HepG2 (cell line): ENCODE measurements around the gene VGLL4. TPM values are rescaled to one million over a fixed set of nuclear protein-coding genes. Genes with fewer than 3 reads are reported as not detected.

Experiments
- ATAC-seq: fragments of 200-7000 bp; cut with Tn5 transposase; 3 replicates; pipeline ENCODE4 v1.9.1; 2020; ENCODE audit warnings: mild to moderate bottlenecking, moderate library complexity
- BruUV-seq: library from RNA; stranded (reverse); fragments of 400-500 nt; replicated peaks from 2 replicates; lab custom pipeline; 2021; lab: Mats Ljungman, UMichigan
- CTCF ChIA-PET: fragments of 300-600 bp; formaldehyde crosslinking; extraction: SDS; loops from one replicate; lab custom pipeline; 2021; ENCODE audit warnings: low total read pairs, inconsistent platforms, low intra/inter-chr PET ratio; lab: Yijun Ruan, JAX
- POLR2A ChIA-PET: fragments of 350-600 bp; sonication (Branson Sonifier 250); formaldehyde crosslinking; loops from one replicate; lab custom pipeline; 2020; ENCODE audit warnings: antibody characterized with exemption, inconsistent platforms; lab: Yijun Ruan, JAX
- DNase-seq: peaks from one replicate; pipeline ENCODE4 v3.0.0-alpha.2; 2015; ENCODE audit warnings: low spot score
- FAIRE-seq: peaks from 3 replicates; lab custom pipeline; 2011; peaks lifted over from hg19 to GRCh38; lab: Jason Lieb, UNC
- H2AFZ ChIP-seq: one replicate; pipeline ENCODE4 v1.6.1; 2011; ENCODE audit warnings: low read length, inconsistent platforms
- H3K27ac ChIP-seq: fragments of 300-600 bp; 3 replicates; pipeline ENCODE4 v1.8.0; 2011; ENCODE audit warnings: mixed run types, mild to moderate bottlenecking, mixed read lengths, low read length, inconsistent platforms; ENCODE audit not compliant: insufficient read depth; ENCODE audit errors: extremely low read length
- H3K27me3 ChIP-seq, 2 experiments: fragments of 200-600 bp in 1 of 2; 2 replicates in 1 of 2; 3 replicates in 1 of 2; pipeline versions ENCODE4 v1.6.0 to v1.8.0; 2011; ENCODE audit warnings: low read length in 2 of 2, mild to moderate bottlenecking in 2 of 2, moderate library complexity in 2 of 2, inconsistent platforms in 1 of 2; ENCODE audit not compliant: insufficient read depth in 2 of 2, control insufficient read depth in 1 of 2
- H3K36me3 ChIP-seq, 2 experiments: fragments of 200-600 bp in 1 of 2; replicated peaks in 1 of 2; 2 replicates in 1 of 2; 3 replicates in 1 of 2; pipeline versions ENCODE4 v1.5.1 to v1.8.0; 2011; ENCODE audit warnings: low read length in 2 of 2, inconsistent platforms in 1 of 2; ENCODE audit not compliant: insufficient read depth in 2 of 2, control insufficient read depth in 1 of 2
- H3K4me1 ChIP-seq: 2 replicates; pipeline ENCODE4 v1.5.1; 2012; ENCODE audit warnings: low read length, inconsistent platforms; ENCODE audit not compliant: insufficient read depth
- H3K4me2 ChIP-seq: 2 replicates; pipeline ENCODE4 v1.6.0; 2011; ENCODE audit warnings: low read depth, low read length, inconsistent platforms
- H3K4me3 ChIP-seq, 3 experiments: fragments of 200-600 bp in 1 of 3; sonication (generic), shearing (Covaris generic) in 1 of 3; replicated peaks in 1 of 3; 2 replicates each; pipeline ENCODE4 v1.5.1; 2011 to 2016; ENCODE audit warnings: low read length in 3 of 3, inconsistent platforms in 2 of 3, low read depth in 2 of 3, mild to moderate bottlenecking in 2 of 3, control low read depth in 1 of 3, mixed read lengths in 1 of 3; ENCODE audit not compliant: insufficient read depth in 1 of 3
- H3K79me2 ChIP-seq: one replicate; pipeline ENCODE4 v1.6.1; 2011; ENCODE audit warnings: low read length, inconsistent platforms; ENCODE audit not compliant: insufficient read depth
- H3K9ac ChIP-seq: 2 replicates; pipeline ENCODE4 v1.6.0; 2011; ENCODE audit warnings: mild to moderate bottlenecking, low read depth, low read length, inconsistent platforms; ENCODE audit not compliant: insufficient read depth
- H3K9me3 ChIP-seq: 2 replicates; pipeline ENCODE4 v1.5.1; 2012; ENCODE audit warnings: mild to moderate bottlenecking, low read length
- H4K20me1 ChIP-seq: 2 replicates; pipeline ENCODE4 v1.6.0; 2011; ENCODE audit warnings: inconsistent platforms, mild to moderate bottlenecking, low read length, moderate library complexity; ENCODE audit not compliant: insufficient read depth
- BRCA1 ChIP-seq: sonication (generic); formaldehyde crosslinking; IDR thresholded peaks from 2 replicates; pipeline ENCODE4 v1.4.0; 2020; ENCODE audit warnings: missing genetic modification reagents
- CC2D1A ChIP-seq: sonication (generic); formaldehyde crosslinking; IDR thresholded peaks from 2 replicates; pipeline ENCODE4 v1.8.1; 2023; ENCODE audit warnings: mild to moderate bottlenecking, missing genetic modification reagents
- CEBPB ChIP-seq: IDR thresholded peaks from 2 replicates; pipeline ENCODE4 v1.6.1; 2011; ENCODE audit warnings: low read depth, low read length, improper control_type of control experiment, borderline replicate concordance
- HHEX ChIP-seq: IDR thresholded peaks from 2 replicates; pipeline ENCODE4 v1.6.1; 2016; ENCODE audit warnings: control low read depth
- KLF11 ChIP-seq: IDR thresholded peaks from 2 replicates; pipeline ENCODE4 v1.6.1; 2016; ENCODE audit warnings: missing compliant biosample characterization
- SNAI1 ChIP-seq: sonication (generic); formaldehyde crosslinking; IDR thresholded peaks from 2 replicates; pipeline ENCODE4 v1.5.0; 2020; ENCODE audit warnings: mild to moderate bottlenecking, missing genetic modification reagents, borderline replicate concordance
- SRY ChIP-seq: sonication (generic); formaldehyde crosslinking; IDR thresholded peaks from 2 replicates; pipeline ENCODE4 v1.8.0; 2022; ENCODE audit warnings: mild to moderate bottlenecking, missing genetic modification reagents
- TAF1 ChIP-seq: sonication (generic); formaldehyde crosslinking; IDR thresholded peaks from 2 replicates; pipeline ENCODE4 v1.4.0; 2020; ENCODE audit warnings: missing genetic modification reagents
- ZNF3 ChIP-seq: IDR thresholded peaks from 2 replicates; pipeline ENCODE4 v1.7.0; 2017; ENCODE audit warnings: inconsistent platforms
- ZNF468 ChIP-seq: sonication (generic); formaldehyde crosslinking; IDR thresholded peaks from 2 replicates; pipeline ENCODE4 v1.8.0; 2022; ENCODE audit warnings: mild to moderate bottlenecking, moderate library complexity, missing genetic modification reagents
- ZNF549 ChIP-seq: sonication (generic); formaldehyde crosslinking; IDR thresholded peaks from 2 replicates; pipeline ENCODE4 v1.5.0; 2020; ENCODE audit warnings: missing genetic modification reagents
- ZNF766 ChIP-seq: sonication (generic); formaldehyde crosslinking; IDR thresholded peaks from 2 replicates; pipeline ENCODE4 v1.5.0; 2020; ENCODE audit warnings: missing genetic modification reagents, borderline replicate concordance
- ZSCAN31 ChIP-seq: sonication (generic); formaldehyde crosslinking; IDR thresholded peaks from 2 replicates; pipeline ENCODE4 v1.5.0; 2020; ENCODE audit warnings: low read depth, mild to moderate bottlenecking, missing genetic modification reagents
- ZZZ3 ChIP-seq: sonication (generic); formaldehyde crosslinking; IDR thresholded peaks from 2 replicates; pipeline ENCODE4 v1.4.0; 2020; ENCODE audit warnings: missing genetic modification reagents, mild to moderate bottlenecking, borderline replicate concordance
- WGBS: methylation state at CpG from one replicate; pipeline ENCODE4 v1.1.6; 2017; ENCODE audit warnings: low lambda C conversion rate; 5-methylcytosine and 5-hydroxymethylcytosine counted together
- in situ Hi-C: cut with HindIII; loops from 2 replicates; pipeline ENCODE4 v1.10.0; 2017; ENCODE audit warnings: low pct_unique_long_range_greater_than_20kb; ENCODE audit not compliant: extremely low pct_ligation_motif_present
- intact Hi-C: fragments of 100-400 bp; cut with micrococcal nuclease; formaldehyde crosslinking; loops from one replicate; pipeline ENCODE4 v1.10.0; 2022; ENCODE audit not compliant: unreplicated experiment
- polyA plus RNA-seq, 8 experiments: library from polyadenylated mRNA; depleted of rRNA in 3 of 8; stranded (reverse) in 7 of 8; unstranded in 1 of 8; fragments of >200 nt; fragmentation: Illumina TruSeq in 4 of 8; extraction: Trizol in 4 of 8; gene quantifications; 2 replicates each; pipeline versions ENCODE4 v1.2.1 to v1.2.3, GENCODE V29; 2011 to 2016; ENCODE audit warnings: low read depth in 4 of 8, missing spikeins in 1 of 8, mixed read lengths in 1 of 8; ENCODE audit not compliant: insufficient read depth in 1 of 8
- total RNA-seq, 5 experiments: library from RNA; depleted of rRNA; stranded (reverse); fragments of >200 nt; fragmentation: Illumina TruSeq; extraction: Trizol; gene quantifications; 2 replicates each; pipeline ENCODE4 v1.2.3, GENCODE V29; 2016; ENCODE audit warnings: low read depth in 1 of 5
- TF ChIP-seq, protein P1 (sequence below): sonication (generic); formaldehyde crosslinking; conservative IDR thresholded peaks from 2 replicates; pipeline ENCODE4 v1.8.1; 2023; ENCODE audit warnings: missing genetic modification reagents
- TF ChIP-seq, protein P2 (sequence below): sonication (generic); formaldehyde crosslinking; conservative IDR thresholded peaks from 2 replicates; pipeline ENCODE4 v1.4.0; 2020; ENCODE audit warnings: missing genetic modification reagents
- TF ChIP-seq, protein P3 (sequence below): sonication (generic); formaldehyde crosslinking; IDR thresholded peaks from 2 replicates; pipeline ENCODE4 v1.8.0; 2022; ENCODE audit warnings: missing genetic modification reagents, mild to moderate bottlenecking, borderline replicate concordance
- TF ChIP-seq, protein P4 (sequence below): sonication (generic); formaldehyde crosslinking; IDR thresholded peaks from 2 replicates; pipeline ENCODE4 v1.5.0; 2020; ENCODE audit warnings: missing genetic modification reagents, mild to moderate bottlenecking, borderline replicate concordance

Gene VGLL4
- total and polyA plus RNA-seq, 2 of the 13 experiments (the other 11 are each of a cell fraction or from before 2014, with no cell fraction given), result 23.2 to 39.0 TPM

DNA sequence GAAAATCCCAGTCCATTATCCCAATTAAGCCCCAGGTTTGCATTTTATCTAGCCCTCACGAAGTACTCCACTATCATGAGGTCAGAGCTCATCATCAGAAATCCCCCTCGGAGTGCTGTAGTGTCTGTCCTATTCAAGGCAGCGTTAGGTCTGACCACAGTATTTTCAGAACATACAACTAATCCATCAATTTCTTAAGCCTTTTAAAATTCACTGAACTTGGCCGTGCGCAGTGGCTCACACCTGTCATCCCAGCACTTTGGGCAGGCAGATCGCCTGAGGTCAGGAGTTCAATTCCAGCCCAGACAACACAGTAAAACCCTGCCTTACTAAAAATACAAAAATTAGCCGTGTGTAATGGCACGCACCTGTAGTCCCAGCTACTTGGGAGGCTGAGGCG is 11.9 kb downstream of the VGLL4 start (continued):
- TF ChIP-seq KLF11 (CRISPR knock-in tag), result no peak
- TF ChIP-seq CC2D1A (CRISPR knock-in tag), result no peak
- TF ChIP-seq, protein P1, sequence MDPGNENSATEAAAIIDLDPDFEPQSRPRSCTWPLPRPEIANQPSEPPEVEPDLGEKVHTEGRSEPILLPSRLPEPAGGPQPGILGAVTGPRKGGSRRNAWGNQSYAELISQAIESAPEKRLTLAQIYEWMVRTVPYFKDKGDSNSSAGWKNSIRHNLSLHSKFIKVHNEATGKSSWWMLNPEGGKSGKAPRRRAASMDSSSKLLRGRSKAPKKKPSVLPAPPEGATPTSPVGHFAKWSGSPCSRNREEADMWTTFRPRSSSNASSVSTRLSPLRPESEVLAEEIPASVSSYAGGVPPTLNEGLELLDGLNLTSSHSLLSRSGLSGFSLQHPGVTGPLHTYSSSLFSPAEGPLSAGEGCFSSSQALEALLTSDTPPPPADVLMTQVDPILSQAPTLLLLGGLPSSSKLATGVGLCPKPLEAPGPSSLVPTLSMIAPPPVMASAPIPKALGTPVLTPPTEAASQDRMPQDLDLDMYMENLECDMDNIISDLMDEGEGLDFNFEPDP (CRISPR knock-in tag), result no peak
- no peak for TF ChIP-seq BRCA1

DNA sequence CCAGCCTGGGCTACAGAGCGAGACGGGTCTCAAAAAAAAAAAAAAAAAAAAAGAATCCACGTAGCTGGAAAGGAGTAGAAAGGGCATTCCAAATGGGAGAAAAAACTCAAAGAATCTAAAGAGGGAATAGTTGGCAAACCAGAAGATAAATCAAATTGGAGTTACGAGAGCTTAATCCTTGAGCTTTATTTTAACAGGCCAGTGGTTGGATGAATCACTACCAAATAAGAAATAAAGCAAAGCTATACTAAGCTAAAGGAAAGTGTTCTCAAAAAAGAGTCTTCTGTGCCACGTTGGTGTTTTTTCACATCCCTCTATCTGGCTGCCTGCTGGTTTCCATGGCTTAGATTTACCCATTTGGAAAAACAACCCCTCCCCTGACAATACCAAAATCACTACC is 14.0 kb downstream of the VGLL4 start:
- in situ Hi-C loops, result no loop called here
- no peak overlapping the region for H3K9ac ChIP-seq

More for the DNA sequence above, 14.0 kb downstream of the VGLL4 start:
- H3K27me3 ChIP-seq, result no peaks in the 10 kb centered on the region
- ChIA-PET POLR2A (interaction anchor here (0.7 kb wide), 1 partner anchor 9 kb away, joined by 4 read pairs; no protein-coding TSS in a partner anchor), CTCF (no interaction called here)
- ATAC-seq, result no peak
- DNase-seq, result no peak
- FAIRE-seq, result no peak
- H3K36me3 ChIP-seq, result no peaks in the 10 kb centered on the region; a peak in 1 of 5 replicates
- H3K4me1 ChIP-seq, result peaks cover 72% of the 10 kb centered on the region
- H2AFZ ChIP-seq, result no peak overlapping the region
- peaks cover 95% of the 10 kb centered on the region for H3K79me2 ChIP-seq
- H3K27ac ChIP-seq, result no peak overlapping the region
- H3K4me2 ChIP-seq, result no peak overlapping the region
- H3K4me3 ChIP-seq, result no peak overlapping the region
- intact Hi-C loops, result no loop called here
- H4K20me1 ChIP-seq, result peaks cover 39% of the 10 kb centered on the region
- no peaks in the 10 kb centered on the region for H3K9me3 ChIP-seq
- BruUV-seq, result no TSS peak
- WGBS, result 77% methylated on average over 5 of the region's 5 CpGs
- no peak for TF ChIP-seq SRY (CRISPR knock-in tag)
- TF ChIP-seq ZNF468, result no peak
- no peak for TF ChIP-seq ZNF3
- no peak for TF ChIP-seq ZZZ3 (CRISPR knock-in tag)
- TF ChIP-seq, protein P2, sequence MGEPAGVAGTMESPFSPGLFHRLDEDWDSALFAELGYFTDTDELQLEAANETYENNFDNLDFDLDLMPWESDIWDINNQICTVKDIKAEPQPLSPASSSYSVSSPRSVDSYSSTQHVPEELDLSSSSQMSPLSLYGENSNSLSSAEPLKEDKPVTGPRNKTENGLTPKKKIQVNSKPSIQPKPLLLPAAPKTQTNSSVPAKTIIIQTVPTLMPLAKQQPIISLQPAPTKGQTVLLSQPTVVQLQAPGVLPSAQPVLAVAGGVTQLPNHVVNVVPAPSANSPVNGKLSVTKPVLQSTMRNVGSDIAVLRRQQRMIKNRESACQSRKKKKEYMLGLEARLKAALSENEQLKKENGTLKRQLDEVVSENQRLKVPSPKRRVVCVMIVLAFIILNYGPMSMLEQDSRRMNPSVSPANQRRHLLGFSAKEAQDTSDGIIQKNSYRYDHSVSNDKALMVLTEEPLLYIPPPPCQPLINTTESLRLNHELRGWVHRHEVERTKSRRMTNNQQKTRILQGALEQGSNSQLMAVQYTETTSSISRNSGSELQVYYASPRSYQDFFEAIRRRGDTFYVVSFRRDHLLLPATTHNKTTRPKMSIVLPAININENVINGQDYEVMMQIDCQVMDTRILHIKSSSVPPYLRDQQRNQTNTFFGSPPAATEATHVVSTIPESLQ (CRISPR knock-in tag), result no peak
- TF ChIP-seq, protein P3, sequence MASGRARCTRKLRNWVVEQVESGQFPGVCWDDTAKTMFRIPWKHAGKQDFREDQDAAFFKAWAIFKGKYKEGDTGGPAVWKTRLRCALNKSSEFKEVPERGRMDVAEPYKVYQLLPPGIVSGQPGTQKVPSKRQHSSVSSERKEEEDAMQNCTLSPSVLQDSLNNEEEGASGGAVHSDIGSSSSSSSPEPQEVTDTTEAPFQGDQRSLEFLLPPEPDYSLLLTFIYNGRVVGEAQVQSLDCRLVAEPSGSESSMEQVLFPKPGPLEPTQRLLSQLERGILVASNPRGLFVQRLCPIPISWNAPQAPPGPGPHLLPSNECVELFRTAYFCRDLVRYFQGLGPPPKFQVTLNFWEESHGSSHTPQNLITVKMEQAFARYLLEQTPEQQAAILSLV, result no peak
- TF ChIP-seq, protein P4, sequence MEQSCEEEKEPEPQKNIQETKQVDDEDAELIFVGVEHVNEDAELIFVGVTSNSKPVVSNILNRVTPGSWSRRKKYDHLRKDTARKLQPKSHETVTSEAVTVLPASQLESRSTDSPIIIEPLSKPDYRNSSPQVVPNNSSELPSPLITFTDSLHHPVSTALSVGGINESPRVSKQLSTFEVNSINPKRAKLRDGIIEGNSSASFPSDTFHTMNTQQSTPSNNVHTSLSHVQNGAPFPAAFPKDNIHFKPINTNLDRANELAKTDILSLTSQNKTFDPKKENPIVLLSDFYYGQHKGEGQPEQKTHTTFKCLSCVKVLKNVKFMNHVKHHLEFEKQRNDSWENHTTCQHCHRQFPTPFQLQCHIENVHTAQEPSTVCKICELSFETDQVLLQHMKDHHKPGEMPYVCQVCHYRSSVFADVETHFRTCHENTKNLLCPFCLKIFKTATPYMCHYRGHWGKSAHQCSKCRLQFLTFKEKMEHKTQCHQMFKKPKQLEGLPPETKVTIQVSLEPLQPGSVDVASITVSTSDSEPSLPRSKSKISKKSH (CRISPR knock-in tag), result no peak
- no peak for TF ChIP-seq SNAI1 (CRISPR knock-in tag)
- TF ChIP-seq ZSCAN31 (CRISPR knock-in tag), result no peak
- TF ChIP-seq ZNF766 (CRISPR knock-in tag), result no peak
- no peak for TF ChIP-seq HHEX (CRISPR knock-in tag)
- TF ChIP-seq CEBPB, result no peak
- no peak for TF ChIP-seq TAF1
- TF ChIP-seq ZNF549 (CRISPR knock-in tag), result no peak
